ENCODE data around the gene NKX1-1.
"Not testable (repeated sequence)": the region's sequence is repeated elsewhere in the genome, so short reads cannot be mapped to it uniquely, and the experiment has no call there.

Gene NKX1-1

DNA sequence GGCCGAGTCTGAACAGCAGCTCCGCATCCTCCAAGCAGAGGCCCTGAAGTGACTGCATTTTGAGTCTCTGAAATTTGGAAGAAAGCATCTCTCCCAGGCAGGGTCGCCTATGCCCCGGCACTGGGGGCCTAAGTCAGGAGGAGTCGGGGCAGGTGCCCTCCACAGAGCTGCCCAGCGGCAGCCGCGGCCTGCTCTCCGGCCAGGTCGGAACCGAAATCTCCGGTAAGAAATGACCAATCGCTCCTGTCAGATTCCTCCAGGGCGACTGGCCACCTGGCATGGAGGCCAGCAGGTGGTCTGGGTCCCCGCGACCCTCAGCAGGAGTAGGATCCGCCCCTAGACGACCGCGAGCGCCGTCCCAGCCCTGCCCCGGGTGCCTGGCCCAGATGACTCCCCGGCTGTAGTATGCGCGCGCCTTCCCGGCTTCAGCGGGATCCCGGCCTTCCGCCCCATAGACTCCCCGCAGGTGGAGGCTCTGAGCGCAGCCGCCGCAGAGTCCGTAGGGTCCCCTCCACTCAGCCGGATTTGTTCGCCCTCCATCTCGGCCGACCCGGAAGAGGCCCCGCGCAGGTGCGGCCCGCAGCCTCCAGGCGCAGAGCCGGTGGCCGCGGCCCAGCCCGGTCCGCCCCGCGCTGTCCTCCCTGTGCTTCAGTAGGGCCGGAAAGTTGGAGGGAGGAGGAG is 1.5 kb downstream of the NKX1-1 start:
- DNase-seq (ENCODE audit: low read depth) = no peak

DNA sequence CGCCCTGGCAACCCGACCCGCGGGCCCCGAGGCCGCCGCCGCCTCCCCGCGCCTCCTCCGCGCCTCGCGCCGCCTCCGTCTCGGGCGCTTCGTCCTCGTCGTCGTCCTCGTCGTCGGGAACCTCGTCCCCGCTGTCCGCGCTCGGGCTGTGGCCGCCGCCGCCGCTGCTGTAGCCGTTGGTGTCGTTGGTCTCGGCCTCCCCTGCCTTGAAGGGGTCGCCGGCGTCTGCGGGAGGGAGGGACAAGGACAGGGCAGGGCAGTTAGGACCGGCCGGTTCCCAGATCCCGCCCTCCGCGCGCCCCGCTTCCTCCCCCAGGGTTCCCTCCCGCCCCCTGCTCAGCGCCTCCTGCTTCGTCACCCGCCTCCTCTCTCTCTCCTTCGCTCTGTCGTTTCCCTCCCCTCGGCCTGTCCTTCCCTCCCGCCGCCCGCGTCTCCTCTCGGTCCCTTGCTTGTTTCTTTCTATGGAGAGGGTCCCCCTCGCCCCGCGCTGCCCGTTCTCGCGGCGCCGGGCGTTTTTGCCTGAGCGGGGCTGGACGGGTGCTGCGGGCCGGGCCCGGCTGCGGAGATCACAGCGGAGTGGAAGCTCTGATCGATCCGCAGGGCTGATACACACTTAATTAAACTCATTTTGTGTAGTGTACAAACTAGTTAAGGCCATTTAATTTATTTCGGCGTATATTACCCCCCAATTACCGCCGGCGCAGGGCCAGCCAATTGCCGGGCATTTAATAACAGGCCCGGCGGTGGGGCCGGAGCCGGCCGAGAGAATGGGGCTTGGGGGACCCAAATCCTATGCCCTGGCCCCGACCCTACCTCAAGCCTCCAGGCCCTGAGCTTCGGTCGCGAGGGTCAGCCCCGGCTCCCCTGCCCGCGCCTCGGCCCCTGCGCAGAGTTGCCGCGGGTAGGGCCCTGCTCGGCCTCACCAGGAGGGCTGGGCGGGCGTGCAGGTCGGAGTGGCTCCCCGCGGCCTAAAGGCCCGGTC is 2.4 kb downstream of the NKX1-1 start:
- no peak for DNase-seq (ENCODE audit: low read depth)

DNA sequence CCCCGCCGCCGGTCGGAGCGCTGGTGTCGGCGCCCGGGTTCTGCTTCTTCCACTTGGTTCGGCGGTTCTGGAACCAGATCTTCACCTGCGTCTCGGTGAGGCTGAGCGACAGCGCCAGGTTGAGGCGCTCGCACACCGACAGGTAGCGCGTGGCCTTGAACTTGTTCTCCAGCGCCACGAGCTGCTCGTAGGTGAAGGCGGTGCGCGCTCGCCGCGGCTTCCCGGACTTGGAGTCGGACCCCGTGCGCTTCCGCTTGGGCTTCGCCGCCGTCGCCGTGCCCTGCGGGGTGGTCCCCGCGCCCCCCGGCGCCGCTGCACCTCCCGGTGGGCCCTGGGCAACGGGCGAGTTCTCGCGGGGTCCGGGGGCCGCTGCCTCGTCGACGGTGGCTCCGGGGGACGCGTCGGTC is 3.1 kb downstream of the NKX1-1 start:
- no peak for DNase-seq (ENCODE audit: low read depth)

DNA sequence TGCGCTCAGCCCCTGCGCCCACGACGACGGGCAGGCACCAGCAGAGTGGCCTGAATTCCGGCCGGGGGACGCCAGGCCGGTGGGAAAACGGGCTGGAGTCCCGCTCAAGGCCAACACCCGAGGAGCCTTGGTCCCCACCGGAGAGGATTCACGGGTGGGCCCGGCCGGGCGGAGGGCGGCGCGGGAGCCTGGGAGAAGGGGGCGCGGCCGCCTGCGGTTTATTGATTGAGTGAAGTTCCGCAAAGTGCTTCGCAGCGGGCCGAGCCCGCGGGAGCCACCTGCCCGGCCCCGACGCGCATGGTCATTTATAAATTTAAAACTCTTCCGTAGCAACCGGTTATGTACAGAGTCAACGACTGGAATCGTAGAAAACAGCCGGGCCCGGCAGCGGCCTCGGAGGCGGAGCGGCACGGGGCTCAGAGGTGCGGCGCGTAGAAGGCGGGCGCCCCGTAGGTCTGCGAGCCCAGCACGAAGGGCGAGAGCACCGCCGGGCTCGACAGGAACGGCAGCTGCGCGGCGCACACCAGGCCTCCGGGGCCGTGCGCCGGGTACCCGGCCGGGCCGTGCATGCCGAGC is 3.6 kb downstream of the NKX1-1 start:
- no peak for DNase-seq (ENCODE audit: low read depth)

DNA sequence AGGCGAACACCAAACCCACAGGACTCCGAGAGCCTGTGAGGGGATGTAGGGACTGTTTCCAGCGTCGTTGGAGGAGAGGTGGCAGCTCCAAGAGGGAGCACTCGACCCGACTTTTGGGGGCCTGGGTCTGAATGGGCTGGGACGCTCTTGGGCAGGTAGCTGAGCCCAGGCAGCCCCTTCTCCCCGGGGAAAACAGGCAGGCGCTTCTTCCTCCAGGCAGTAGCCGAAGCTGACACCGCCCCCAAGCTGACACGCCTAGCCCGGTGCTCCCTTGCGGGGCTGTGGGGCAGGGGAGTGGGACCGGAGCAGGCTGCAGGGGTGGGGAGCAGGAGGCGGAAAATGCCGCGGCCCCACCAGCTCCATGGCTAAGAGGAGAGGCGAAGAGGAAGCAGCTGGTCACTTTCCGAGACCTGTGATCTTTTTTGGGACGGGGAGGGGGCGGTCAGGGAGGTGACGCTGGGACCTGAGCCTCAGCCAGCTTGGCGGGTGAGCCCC is 4.2 kb downstream of the NKX1-1 start:
- no peak for DNase-seq (ENCODE audit: low read depth)

DNA sequence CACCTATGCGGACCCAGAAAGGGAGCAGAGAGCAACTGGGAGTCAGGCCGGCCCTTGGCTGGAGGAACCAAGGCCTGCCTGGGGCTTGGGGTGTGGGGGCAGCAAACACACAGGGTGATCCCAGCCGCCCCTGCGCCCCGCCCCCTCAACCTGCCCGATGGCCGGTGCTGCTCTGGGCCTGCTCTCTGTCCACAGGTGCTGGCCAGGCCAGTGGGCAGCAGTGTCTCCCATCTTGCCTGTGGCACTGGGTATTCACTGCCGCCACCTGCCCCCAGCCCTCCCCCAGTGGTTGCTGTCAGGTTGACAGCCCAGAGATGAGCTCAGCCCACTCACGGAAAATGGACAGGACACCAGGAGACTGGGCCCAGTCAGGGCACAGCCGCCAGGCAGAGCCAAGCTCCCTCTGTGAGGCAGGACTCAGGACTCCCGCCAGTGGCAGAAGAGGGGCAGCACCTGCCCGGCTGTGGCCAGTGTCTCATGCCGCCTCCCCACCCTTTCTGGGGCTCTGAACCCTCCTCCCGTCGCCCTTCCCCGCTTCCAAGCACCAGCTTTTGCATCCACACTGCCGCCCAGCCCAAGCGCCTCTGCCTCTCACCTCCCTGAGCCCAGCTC is 4.7 kb downstream of the NKX1-1 start:
- no peak for DNase-seq (ENCODE audit: low read depth)

DNA sequence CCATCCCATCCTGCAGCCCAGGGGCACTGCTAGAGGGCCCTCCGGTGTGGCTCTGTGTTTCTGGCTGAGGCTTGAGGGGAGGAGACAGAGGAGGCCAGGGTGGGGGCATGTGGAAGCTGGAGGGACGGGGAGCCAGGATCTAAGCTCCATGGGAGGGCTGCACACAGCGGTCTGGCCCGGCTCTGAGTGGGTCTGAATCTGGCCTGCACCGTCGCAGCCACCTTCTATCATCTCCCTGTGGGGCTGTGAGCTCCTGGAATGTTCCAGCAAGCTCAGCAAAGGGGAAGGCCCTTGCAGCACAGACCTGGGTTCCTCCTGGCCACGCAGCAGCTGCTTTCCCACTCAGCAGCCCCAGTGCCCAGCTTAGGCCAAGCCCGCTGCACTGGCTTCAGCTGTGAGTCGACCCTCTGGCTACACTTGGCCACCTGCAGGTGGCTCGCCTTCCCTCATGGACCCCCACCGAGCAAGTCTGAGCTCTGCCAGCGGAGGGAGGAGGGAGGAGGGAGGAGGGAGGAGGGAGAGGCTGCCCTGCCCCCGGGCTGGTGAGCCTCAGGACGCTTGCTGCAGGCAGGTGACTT is 5.3 kb downstream of the NKX1-1 start:
- DNase-seq (ENCODE audit: low read depth) = no peak

DNA sequence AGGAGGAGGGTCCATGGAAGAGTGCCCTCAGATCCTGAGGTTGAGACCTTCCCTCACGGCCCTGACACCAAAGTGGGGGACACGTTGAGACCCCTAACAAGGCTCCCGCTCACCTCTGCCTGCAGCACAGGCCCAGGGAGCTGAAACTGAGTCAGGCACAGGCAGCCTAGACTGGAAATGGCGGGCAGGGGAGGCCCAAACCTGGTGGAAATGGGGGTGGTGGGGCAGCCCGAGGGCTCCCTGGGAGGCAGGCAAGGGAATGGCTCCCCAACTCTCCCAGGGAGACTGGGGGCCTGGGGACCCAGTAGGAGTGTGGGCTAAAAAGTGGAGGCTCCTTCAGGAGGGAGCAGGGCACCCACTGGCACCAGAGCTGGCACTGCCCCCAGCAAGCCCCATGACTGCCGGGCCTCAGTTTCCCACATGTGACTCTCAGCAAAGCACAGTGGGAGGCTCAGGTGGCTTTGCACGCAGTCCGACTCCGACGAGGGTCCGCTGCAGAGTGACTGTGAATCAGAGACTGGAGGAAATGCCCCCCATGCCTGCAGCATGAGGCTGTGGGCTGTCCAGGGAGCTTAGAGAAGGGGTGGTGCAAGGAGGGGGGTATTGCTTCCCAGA is 5.9 kb downstream of the NKX1-1 start:
- no peak for DNase-seq (ENCODE audit: low read depth)

DNA sequence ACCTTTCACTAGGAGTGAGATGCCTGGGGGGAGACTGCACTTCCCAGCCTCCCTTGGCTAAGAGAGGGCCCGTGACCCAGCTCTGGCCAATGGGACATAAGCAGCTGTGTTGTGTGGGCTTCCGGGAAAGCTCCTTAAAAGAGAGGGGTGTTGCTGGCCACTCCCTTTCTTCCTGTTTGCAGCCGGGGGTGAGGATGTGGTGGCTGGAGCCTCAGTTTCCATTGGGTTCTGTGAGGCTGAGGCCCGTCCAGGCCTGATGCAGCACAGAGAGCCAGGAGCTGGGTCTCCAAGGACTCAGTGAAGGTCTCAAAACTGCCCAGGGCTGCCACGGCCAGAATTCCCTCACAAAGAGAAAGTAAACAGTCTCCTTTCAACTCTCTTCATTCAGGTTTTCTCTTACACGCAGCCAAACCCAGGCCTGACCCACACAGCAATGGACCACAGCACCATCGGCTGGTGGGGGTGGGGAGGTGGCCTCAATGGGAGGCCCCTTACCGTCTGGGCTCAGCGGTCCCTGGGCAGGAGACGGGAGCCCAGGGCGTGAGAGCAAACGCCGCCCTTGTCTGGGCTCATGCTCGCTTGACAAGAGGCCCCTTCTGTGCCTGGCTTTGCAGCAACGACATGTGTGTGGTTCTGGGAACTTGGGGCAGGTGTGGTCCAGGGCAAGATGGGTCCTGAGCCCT is 6.6 kb downstream of the NKX1-1 start:
- DNase-seq (ENCODE audit: low read depth) = no peak

DNA sequence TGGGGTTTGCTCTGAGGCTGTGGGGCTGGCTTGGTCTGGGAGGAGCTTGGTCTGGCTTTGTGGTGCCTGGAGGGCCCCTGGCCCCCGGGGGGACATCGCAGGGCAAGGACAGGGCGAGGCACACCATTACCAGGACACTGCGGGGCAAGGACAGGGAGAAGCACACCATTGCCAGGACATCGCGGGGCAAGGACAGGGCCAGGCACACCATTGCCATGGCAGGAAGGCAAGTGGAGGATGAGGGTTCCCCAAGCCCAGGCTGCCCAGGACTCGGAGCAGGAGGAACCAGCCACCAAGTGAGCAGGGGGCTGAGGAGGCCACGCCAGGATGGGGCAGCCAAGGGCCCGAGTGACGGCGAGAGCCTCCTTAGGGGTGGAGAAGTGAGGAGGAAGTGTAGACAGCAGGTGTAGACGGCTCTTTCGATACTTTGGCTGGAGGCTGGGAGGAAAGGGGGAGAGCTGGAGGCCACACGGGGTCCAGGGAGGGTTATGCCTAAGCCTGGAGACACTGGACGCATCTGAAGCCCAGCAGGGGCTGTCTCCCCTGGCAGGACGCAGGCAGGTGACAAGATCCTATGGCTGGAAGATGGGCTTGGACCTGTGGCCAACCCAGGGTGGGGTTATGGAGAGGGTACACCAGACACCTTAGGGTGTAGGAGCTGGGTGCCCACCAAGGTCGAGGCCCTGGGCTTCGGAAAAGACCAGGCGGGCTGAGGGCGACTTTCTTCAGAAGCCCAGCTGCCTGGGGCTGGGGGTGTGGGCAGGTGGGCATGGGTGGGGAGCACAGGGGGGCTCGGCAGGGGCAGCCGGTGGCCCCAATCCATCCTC is 7.3 kb downstream of the NKX1-1 start:
- no peak for DNase-seq (ENCODE audit: low read depth)

DNA sequence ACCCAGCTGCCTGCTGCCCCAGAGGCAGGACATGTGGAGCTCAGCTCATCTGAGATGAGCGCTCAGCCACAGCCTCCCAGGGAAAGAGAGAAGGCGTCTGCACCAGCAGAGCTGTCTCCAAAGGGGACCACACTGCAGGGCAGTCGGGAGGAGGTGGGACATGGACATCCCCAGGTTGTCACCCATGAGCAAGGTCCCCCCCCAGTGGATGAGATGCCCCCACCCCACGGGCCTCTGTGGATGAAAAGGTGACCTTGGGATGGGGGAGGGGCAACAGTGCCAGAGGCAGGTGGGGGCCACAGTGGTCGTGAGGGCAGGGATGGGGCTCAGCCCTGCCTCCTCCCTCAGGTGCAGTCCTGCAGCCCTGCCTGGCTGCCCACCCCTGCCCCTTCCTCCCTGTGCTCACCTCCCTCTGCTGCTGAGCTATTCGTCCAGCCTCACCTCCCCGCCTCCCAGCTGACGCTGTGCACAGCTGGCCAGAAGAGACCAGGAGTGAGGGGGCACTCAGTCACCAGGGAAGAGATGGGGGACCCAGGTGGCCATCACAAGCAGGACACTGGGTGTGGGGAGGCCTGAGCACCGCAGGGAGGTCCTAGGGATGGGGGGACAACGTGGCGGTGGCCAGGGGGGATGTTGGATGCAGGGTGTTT is 9.3 kb downstream of the NKX1-1 start:
- DNase-seq (ENCODE audit: low read depth) = no peak

DNA sequence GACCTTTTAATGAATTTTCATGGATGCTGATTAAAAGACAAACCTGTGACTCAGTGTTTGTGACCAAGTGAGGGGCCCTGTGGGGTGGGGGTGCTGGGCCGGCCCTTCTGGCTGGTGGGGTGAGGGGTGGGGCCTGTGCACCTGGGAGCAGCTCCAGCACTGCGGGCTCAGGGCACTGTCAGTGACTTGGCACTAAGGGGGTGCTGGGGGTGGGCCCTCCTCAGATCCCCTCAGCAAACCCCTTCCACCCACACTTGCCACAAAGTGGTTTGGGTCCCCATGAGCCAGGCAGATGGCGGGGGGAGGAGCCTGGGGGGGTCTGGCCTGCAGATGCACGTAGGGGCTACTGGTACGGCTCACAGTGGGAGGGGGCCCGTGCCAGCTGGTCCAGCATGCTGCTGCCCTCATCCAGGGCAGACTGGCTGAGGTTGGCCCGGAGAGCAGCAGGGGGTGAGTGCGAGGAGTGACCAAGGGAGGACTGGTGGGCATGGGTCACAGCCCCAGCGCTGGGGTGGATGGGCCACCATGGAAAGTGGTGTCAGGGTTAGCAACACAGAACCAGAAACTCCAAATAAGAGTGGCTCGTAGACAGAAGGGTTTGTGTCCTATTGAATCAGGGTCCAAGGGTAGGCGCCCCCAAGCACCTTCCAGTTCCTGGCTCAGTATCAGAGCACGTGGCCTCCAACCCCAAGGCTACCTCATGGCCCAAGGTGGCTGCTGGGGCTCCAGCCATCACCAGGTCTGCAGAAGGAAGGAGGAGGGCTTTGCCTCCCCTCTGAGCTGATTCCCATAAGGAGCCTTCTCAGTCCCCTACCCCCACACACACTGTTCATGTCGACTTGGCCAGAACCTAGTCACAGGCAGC is 10.1 kb downstream of the NKX1-1 start:
- DNase-seq (ENCODE audit: low read depth) = no peak

DNA sequence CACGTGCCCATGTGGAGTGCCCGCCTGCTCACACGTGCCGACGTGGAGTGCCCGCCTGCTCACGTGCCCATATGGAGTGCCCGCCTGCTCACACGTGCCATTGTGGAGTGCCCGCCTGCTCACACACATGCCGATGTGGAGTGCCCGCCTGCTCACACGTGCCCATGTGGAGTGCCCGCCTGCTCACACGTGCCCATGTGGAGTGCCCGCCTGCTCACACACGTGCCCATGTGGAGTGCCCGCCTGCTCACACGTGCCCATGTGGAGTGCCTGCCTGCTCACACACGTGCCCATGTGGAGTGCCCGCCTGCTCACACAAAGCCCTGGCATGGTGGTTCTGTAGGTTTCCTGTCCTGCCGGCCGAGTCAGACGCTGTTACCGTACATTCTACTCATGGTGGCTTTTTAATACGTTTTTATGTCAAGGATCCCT is 10.8 kb downstream of the NKX1-1 start:
- not testable (repeated sequence) for DNase-seq (ENCODE audit: low read depth)

DNA sequence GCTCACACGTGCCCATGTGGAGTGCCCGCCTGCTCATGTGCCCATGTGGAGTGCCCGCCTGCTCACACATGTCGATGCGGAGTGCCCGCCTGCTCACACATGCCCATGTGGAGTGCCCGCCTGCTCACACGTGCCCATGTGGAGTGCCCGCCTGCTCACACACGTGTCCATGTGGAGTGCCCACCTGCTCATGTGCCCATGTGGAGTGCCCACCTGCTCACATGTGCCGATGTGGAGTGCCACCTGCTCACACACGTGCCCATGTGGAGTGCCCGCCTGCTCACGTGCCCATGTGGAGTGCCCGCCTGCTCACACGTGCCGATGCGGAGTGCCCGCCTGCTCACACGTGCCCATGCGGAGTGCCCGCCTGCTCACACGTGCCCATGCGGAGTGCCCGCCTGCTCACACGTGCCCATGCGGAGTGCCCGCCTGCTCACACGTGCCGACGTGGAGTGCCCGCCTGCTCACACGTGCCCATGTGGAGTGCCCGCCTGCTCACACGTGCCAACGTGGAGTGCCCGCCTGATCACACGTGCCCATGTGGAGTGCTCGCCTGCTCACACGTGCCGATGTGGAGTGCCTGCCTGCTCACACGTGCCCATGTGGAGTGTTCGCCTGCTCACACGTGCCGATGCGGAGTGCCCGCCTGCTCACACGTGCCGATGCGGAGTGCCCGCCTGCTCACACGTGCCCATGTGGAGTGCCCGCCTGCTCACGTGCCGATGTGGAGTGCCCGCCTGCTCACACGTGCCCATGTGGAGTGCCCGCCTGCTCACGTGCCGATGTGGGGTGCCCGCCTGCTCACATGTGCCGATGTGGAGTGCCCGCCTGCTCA is 11.5 kb downstream of the NKX1-1 start:
- DNase-seq (ENCODE audit: low read depth) = not testable (repeated sequence)

DNA sequence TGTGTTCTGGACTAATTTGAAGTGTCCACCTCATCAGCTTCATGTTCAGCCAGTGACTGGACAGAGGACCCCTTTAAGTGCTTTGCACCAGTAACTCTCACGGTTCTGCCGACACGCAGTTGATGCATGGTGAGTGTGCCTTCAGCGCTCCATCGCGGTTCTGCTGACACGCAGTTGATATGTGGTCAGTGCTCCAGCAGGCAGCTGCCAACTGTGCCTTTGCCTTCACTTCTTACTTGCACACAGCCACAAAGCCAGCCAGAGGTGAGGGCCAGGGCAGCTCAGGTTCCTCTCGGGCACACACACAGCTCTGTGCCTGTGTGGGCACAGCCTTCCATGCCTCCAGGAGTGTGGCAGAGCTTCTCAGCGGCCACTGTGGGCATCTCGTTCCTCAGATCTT is 12.4 kb downstream of the NKX1-1 start:
- no peak for DNase-seq (ENCODE audit: low read depth)

DNA sequence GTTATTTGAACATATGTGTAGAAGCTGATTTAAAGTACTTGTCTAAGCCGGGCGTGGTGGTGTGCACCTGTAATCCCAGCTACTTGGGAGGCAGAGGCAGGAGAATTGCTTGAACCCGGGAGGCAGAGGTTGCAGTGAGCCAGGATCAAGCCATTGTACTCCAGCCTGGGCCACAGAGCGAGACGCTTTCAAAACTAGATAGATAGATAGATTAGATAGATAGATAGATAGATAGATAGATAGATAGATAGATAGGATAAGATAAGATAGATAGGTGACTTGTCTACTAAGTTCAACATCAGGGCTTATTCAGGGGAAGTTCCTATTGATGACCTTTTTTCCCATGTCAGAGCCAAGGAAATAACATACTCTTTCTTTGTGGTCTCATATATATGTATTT is 12.9 kb downstream of the NKX1-1 start:
- not testable (repeated sequence) for DNase-seq (ENCODE audit: low read depth)

Measured in T-helper 22 cell (primary cell).